H7 (cell line): ENCODE measurements around the gene XRRA1. TPM values are rescaled to one million over a fixed set of nuclear protein-coding genes. Genes with fewer than 3 reads are reported as not detected.
"Not testable (repeated sequence)": the region's sequence is repeated elsewhere in the genome, so short reads cannot be mapped to it uniquely, and the experiment has no call there.

Experiments used
- DNase-seq: peaks from one replicate; pipeline ENCODE4 v3.0.0; 2012
- H3K27me3 ChIP-seq: 2 replicates; pipeline ENCODE4 v1.6.0; 2011; ENCODE audit warnings: mild to moderate bottlenecking, low read length; ENCODE audit not compliant: control insufficient read depth, insufficient read depth
- H3K36me3 ChIP-seq: replicated peaks from 2 replicates; pipeline ENCODE4 v1.5.1; 2011; ENCODE audit warnings: low read length; ENCODE audit not compliant: control insufficient read depth, insufficient read depth
- H3K4me3 ChIP-seq: 2 replicates; pipeline ENCODE4 v1.5.1; 2011; ENCODE audit warnings: low read depth, mild to moderate bottlenecking, control low read depth, low read length, moderate library complexity; ENCODE audit not compliant: insufficient read depth
- total RNA-seq: library from RNA; depleted of rRNA; stranded (reverse); fragments of >200 nt; shearing (Covaris generic); gene quantifications from 2 replicates; pipeline ENCODE4 v1.2.3, GENCODE V29; 2014

The XRRA1 gene
- total RNA-seq, 1 experiment from 2014 or later = 11.1 TPM

DNA sequence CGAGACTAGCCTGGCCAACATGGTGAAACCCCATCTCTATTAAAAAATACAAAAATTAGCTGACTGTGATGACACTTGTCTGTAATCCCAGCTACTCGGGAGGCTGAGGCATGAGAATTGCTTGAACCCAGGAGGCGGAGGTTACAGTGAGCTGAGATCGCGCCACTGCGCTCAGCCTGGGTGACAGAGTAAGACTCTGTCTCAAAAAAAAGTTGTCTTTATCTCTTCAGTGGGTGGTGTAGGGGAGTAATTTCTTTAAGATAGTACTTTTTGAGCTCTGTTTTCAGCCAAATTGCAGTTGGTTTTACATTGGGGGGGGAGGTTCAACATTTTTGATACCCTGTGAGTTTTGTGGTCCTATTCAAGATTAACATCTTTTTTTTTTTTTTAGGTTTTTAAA lies 11.2 kb upstream of the XRRA1 start:
- not testable (repeated sequence) for H3K4me3 ChIP-seq, H3K27me3 ChIP-seq, H3K36me3 ChIP-seq, DNase-seq

DNA sequence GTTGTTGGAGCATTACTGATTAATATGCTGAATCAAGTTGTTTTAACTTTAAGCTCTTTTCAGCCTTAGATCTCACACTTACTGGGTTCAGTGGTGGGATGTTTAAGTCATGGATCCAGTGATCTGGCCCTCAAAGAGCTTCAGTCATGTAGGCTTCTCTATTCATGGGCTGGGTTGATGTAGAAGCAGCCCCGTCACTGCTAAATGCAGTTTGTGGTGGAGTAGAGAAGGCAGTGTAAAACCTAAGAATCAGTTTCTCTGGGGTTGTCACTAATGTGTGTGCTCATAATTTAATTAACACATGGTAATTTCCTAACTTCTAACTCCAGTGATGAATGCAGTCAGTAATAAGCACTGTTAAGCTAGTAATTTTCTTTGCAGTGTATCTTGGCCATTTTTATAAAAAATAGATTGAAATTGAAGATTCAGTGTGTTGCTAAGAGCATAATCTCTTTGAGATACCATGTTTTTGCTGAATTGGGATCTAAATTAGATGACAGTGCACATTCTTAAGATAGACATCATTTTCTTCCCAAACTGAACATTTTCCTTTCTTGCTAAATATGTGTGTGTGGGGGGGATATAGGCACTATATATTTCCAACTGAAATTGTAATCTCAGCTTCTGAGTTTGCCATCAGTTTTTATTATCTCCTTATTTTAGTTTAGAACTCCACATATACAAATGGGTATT lies 9.2 kb upstream of the XRRA1 start:
- no peaks in the 10 kb centered on the region for H3K27me3 ChIP-seq
- DNase-seq = no peak
- no peaks in the 10 kb centered on the region for H3K36me3 ChIP-seq
- no peak overlapping the region for H3K4me3 ChIP-seq

DNA sequence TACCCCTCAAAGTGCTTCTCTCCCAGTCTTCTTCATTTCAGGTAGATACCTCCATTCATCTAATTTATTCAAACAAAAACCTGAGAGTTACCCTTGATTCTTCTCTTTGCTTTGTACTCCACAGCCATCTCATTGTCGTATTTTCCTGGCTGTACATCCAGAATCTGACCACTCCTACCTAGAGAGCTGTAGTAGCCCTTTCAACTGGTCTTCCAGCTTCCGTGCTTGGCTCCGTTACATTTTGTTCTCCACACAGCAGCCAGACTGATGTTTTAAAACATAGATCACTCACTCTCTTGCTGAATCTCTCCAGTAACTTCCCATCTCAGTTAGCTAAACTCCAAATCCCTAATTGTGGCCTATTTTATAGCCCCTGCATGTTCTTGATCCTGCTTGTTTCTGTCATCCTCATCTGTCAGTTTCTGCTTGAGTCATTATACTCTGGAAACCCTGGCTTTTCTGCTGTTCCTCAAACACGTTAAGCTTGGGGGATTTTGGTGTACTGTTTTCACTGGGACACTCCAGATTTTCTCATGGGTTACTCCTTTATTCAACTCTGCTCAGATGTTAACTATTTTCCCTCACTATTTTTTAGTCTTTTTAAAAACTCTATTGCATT lies 7.6 kb upstream of the XRRA1 start:
- no peaks in the 10 kb centered on the region for H3K27me3 ChIP-seq
- DNase-seq = no peak
- H3K36me3 ChIP-seq = no peaks in the 10 kb centered on the region
- no peak overlapping the region for H3K4me3 ChIP-seq

DNA sequence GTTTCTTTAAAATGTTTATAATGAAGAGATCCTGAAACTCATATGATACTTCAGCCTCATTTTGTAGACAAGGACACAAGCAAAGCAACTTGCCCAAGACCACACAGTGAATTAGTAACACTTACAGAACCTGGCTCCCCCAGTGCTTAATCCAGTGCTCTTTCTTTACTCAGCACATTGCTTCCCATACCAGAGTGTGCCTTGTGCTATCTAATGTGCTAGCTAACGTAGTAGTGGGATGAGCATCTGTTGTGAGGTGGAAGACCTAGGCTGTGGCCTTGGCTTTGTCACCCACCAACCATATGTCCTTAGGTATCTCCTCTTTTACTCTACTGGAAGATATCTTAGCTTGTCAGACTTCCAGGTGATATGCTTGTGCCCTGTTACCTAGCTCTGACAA lies 5.3 kb upstream of the XRRA1 start:
- H3K36me3 ChIP-seq = no peaks in the 10 kb centered on the region
- no peak overlapping the region for H3K4me3 ChIP-seq
- H3K27me3 ChIP-seq = no peaks in the 10 kb centered on the region
- no peak for DNase-seq

DNA sequence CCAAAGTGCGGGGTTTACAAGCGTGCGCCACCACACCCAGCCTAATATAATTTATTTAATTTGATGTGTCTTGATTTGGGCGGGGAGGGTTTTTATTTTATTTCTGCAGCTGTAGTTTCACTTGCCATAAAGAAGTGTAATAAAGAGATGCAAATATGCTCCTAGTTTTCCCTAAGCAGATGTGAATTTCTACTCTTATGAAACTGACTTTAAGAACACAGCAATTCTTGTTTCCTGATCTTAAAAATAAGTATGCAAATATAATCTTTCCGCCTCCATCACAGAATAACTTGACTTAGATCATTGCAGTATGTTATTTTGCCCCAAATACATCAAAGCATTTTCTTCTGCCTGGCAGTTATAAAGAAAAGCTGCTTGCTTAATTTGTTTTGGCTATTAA lies 4.6 kb upstream of the XRRA1 start:
- no peak for DNase-seq
- no peak overlapping the region for H3K4me3 ChIP-seq
- no peaks in the 10 kb centered on the region for H3K27me3 ChIP-seq
- H3K36me3 ChIP-seq = no peaks in the 10 kb centered on the region

DNA sequence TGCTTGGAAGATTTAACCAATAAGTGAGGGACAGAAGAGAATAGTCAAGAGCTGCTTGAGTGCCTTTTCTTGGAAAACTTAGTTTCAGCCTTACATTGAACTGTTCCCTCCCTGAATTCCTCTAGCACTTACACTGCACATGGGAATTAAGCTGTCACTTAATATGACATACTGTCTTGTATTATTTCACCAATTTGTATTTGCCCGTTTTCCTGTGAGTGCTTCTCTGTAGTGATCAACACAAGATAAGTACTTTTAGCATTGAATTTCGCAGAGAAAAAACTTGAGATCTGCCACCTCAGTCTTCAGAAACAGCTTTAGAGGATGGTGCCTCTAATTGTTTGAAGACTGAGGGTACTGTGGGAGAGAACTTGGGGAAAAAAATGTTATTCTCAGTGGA lies 3.9 kb upstream of the XRRA1 start:
- no peaks in the 10 kb centered on the region for H3K36me3 ChIP-seq
- H3K27me3 ChIP-seq = no peaks in the 10 kb centered on the region
- no peak overlapping the region for H3K4me3 ChIP-seq
- DNase-seq = no peak

DNA sequence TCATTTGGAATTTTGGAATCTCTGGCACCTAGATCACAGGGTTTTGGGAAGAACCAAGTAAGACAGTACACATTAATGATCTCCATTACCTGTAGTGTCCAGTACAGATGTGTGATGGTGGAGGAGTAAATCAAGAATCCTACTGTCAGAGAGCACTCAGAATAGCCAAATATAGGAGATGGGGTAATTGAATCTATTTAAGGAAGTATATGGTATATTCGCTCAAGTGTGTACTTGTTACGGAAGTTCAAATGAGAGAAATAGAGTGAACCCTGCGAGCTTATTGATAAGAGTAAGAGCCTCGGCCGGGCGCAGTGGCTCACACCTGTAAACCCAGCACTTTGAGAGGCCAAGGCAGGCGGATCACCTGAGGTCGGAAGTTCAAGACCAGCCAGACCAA lies 2.3 kb upstream of the XRRA1 start:
- Histone ChIP-seq H3K4me3 (no peak overlapping the region), H3K36me3 (no peaks in the 10 kb centered on the region)
- DNase-seq = no peak

DNA sequence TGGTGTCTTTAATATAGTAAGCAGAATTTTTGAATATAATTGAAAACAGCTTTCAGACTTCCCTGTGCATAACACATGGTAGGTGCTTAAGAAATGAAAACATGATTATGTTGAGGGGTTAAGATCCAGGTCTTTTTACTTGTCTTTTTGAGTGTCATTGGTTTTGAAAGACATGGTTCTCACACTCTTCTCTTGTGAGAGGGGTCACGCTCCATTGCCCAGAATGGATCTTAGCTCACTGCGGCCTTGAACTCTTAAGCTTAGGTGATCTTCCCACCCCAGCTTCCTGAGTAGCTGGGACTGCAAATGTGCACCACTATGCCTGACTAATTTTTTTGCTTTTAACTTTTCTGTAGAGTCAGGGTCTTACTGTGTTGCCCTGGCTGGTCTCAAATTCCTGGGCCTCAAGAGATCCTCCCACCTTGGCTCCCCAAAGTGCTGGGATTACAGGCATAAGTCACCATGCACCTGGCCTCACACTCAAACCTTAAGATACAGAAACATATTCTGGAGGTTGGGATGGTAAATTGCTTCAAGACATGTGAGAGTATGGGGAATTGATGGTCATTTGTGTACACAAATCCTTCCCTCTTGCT lies 1.6 kb upstream of the XRRA1 start:
- H3K4me3 ChIP-seq = peak overlapping the region; percentile 98; the same call in 1 of the 2 replicates
- H3K36me3 ChIP-seq = no peaks in the 10 kb centered on the region
- no peaks in the 10 kb centered on the region for H3K27me3 ChIP-seq
- DNase-seq = no peak

More for the DNA sequence above, 2.3 kb upstream of the XRRA1 start:
- H3K27me3 ChIP-seq = no peaks in the 10 kb centered on the region

DNA sequence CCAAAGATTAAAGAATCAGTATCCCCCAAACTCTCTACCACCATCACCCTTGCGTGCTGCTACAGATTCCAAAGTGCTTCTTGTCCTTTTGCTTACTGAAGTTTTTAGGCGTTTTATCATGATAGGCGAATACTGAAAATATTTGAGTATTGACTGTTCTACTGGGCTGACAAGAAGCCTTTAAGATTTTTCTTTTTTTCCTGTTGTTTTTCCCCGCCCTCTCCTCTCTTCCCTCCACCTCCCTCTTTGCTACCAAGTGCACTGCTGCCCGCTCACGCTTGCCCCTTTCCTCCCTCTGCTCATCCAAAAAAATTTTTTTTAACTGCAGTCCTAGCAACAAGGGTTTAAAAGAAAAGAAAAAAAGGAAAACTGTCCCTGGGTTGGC lies 854 bp upstream of the XRRA1 start:
- H3K27me3 ChIP-seq = no peaks in the 10 kb centered on the region
- no peaks in the 10 kb centered on the region for H3K36me3 ChIP-seq
- no peak for DNase-seq
- peak overlapping the region; percentile 98 for H3K4me3 ChIP-seq

DNA sequence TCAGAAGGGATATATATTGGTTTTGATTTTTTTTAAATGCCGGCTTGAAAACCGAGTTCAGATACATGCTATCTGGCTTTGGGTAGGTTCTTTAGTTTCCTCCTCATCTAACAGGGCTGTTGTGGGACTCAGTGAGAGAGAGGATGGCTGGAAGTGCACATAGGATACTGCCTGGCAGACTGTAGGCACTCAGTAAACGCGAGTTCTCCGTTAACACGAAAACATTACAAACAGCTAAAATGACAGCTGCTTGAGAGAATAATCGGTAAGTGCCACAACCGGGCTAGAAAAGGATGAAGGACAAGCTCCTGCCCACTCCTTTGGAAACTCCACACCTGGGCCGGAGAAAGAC lies 369 bp downstream of the XRRA1 start:
- peak; percentile 52 for DNase-seq
- no peaks in the 10 kb centered on the region for H3K27me3 ChIP-seq
- H3K4me3 ChIP-seq = peak overlapping the region; percentile 98
- H3K36me3 ChIP-seq = no peaks in the 10 kb centered on the region

DNA sequence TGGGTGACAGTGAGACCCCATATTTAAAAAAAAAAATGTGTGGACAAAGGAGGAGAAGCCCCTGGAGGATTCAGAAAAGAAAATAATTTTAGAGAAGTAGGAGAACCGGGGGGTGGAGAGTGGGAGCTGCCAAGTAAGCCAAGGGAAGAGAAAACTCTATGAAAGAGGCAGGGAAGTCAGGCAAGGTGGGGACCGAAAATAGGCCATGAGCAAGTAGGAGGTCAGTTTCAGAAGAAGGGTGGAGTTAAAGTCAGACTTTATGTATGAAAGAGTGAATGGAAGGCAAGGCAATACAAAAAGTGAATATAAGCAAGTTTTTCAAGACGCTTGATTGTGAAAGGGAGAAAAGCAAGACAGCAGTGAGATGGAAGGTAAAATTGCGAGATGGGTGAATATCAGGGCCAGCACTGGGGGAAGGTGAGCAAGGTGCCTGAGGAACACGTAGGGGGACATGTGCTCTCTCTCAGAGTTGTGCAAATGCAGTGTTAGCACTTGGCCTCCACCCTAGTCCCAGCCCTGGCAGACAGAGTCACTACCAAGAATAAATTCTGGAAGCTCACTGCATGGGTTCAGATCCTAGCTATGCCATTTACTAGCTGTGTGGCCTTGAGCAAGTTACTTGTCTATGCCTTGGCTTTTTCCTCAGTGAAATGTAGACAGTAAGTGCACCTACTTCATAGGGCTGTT lies 6.7 kb downstream of the XRRA1 start:
- Histone ChIP-seq H3K4me3 (no peak overlapping the region), H3K27me3 (no peaks in the 10 kb centered on the region), H3K36me3 (peaks cover 5% of the 10 kb centered on the region)
- DNase-seq = no peak

DNA sequence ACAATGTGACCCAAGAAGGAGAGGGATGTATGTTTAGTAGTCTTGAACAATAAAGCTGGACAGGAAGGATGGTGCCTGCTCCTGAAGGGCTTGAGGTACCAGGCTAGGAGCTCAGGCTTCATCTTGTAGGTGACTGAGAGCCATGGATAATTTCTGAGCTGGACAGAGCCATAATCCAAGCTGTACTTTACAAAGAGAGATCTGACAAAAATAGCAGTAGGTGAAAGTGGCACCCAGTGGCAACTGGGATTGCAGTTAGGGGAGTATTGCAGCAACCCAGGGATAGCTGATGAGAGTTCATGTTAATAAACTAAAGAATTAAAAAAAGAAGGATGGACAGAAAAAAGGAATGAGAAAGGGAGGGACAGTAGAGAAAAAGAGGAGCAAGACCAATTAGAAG lies 7.4 kb downstream of the XRRA1 start:
- no peak overlapping the region for H3K4me3 ChIP-seq
- H3K27me3 ChIP-seq = no peaks in the 10 kb centered on the region
- H3K36me3 ChIP-seq = peaks cover 10% of the 10 kb centered on the region
- no peak for DNase-seq

DNA sequence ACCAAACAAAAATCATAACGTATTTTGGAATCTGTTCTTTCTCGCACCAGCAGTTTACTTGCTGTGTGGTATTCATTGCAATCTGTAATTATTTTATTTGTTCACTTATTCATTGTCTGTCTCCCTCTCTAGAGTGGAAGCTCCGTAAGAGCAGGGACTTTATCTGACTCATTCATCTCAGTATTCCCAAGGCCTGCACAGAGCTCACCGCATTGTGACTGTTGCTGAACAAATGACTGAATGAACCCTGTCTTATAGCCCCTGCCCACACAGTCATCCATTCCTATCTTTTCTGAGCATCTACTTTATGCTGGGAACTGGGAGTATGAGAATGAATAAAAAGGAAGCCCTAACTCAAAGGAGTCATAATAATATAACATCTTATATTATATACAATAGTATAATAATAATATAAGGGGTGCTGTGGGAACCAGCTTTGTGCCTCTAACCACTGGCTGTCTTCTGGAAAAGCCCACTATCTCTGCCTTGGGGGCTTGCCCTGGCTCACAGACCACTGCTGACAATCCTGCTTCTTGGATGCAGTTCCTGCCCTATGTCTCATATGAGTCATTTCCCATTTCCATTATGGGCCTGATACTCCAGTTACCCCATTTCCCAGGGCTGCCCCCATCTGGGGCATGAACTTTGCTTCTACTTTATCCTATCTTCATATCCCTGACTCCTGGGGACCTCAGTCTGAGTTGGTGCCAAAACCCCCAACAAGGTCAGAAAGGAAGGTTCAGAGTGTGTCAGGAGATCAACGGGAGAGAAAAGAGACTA lies 11.0 kb downstream of the XRRA1 start:
- DNase-seq = no peak
- Histone ChIP-seq H3K36me3 (peaks cover 19% of the 10 kb centered on the region), H3K4me3 (no peak overlapping the region), H3K27me3 (no peaks in the 10 kb centered on the region)

DNA sequence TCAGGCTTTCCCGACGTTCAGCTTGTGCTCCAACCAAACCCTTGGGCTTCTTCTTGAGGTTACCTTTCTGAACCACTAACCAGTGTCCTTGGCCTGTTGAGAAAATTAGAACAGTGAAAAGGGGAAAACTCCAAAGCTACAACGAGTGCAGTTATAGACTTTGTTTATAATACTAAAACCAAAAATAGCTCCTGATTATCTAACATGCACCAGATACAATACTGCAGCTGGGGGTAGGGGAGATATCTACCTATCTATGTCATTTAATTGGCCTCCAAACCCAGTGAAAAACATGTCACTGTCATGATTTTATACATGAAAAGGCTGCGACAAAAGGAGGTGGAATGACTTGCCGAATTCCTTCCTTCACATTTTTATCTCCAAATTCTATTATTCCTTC lies 11.9 kb downstream of the XRRA1 start:
- H3K27me3 ChIP-seq = no peaks in the 10 kb centered on the region
- no peak overlapping the region for H3K4me3 ChIP-seq
- no peak for DNase-seq
- peaks cover 19% of the 10 kb centered on the region for H3K36me3 ChIP-seq
